Body of pancreas (tissue), 4 donors: ENCODE results near the gene MYH11. TPM values are rescaled to one million over a fixed set of nuclear protein-coding genes. Genes with fewer than 3 reads are reported as not detected.

ENCODE experiments used
- ATAC-seq: fragments of 150-250 bp; one replicate; pipeline ENCODE4 v1.9.1; 2016
- DNase-seq, 4 donors: peaks; one replicate each; pipeline ENCODE4 v3.0.0-alpha.2; 2019
- H3K27ac ChIP-seq, 4 donors: fragments of 200-600 bp; sonication (generic); 1 replicate in 3 of 4; 2 replicates in 1 of 4; pipeline versions ENCODE4 v1.5.1 to v1.6.1; 2016 to 2019; ENCODE audit warnings: mild to moderate bottlenecking in 1 of 4, mixed read lengths in 1 of 4, moderate library complexity in 1 of 4
- H3K27me3 ChIP-seq, 2 donors: fragments of 200-600 bp; sonication (generic); one replicate each; pipeline ENCODE4 v1.6.0; 2016; ENCODE audit warnings: mild to moderate bottlenecking in 1 of 2
- H3K36me3 ChIP-seq, 2 donors: fragments of 200-600 bp; sonication (generic); replicated peaks in 1 of 2; 2 replicates each; pipeline ENCODE4 v1.5.1; 2016; ENCODE audit warnings: low read depth in 2 of 2; ENCODE audit not compliant: insufficient read depth in 1 of 2
- H3K4me1 ChIP-seq: fragments of 200-600 bp; sonication (generic); one replicate; pipeline ENCODE4 v1.6.0; 2016
- H3K4me3 ChIP-seq, 2 donors: fragments of 200-600 bp; sonication (generic); 1 replicate in 1 of 2; 2 replicates in 1 of 2; pipeline ENCODE4 v1.5.1; 2016 to 2019
- H3K9me3 ChIP-seq, 3 donors: fragments of 200-600 bp; sonication (generic); 1 replicate in 2 of 3; 2 replicates in 1 of 3; pipeline ENCODE4 v1.5.1; 2016
- CTCF ChIP-seq, 7 experiments: fragments of 450-650 bp in 4 of 7; fragments of 200-600 bp in 3 of 7; sonication (generic) in 3 of 7; IDR thresholded peaks; one replicate each; pipeline ENCODE4 v1.5.1; 2016 to 2019; ENCODE audit warnings: antibody characterized with exemption in 7 of 7
- POLR2A ChIP-seq, 3 donors: fragments of 450-650 bp; IDR thresholded peaks; one replicate each; pipeline ENCODE4 v1.6.1; 2016; ENCODE audit warnings: antibody characterized with exemption in 3 of 3, mild to moderate bottlenecking in 2 of 3
- WGBS, 2 donors: methylation state at CpG; one replicate each; pipeline ENCODE4 v1.1.5; 2017; 5-methylcytosine and 5-hydroxymethylcytosine counted together
- intact Hi-C: fragments of 100-400 bp; cut with DNase I; formaldehyde crosslinking; loops from one replicate; pipeline ENCODE4 v1.15.1; 2023
- total RNA-seq, 2 donors: library from RNA; depleted of rRNA; stranded (reverse); fragments of >200 nt; gene quantifications; one replicate each; pipeline ENCODE4 v1.1.0, GENCODE V29; 2016

Gene MYH11
- total RNA-seq, 2 donors from 2014 or later = 14.2 to 19.7 TPM

GRCh38 chr16:15686287-15686686, 170.5 kb downstream of the MYH11 start:
- no peaks in the 10 kb centered on the region for H3K9me3 ChIP-seq
- TF ChIP-seq CTCF (IDR thresholded peaks at IDR 0.05) (no peak), POLR2A (IDR thresholded peaks at IDR 0.05) (no peak)
- no peak for ATAC-seq

GRCh38 chr16:15682105-15682570, 174.7 kb downstream of the MYH11 start:
- Histone ChIP-seq H3K4me1 (no peaks in the 10 kb centered on the region), H3K36me3 (peaks cover 0 to under 1% of the 10 kb centered on the region in 2 donors), H3K27ac (no peak overlapping the region), H3K9me3 (no peaks in the 10 kb centered on the region), H3K4me3 (no peak overlapping the region), H3K27me3 (no peaks in the 10 kb centered on the region)
- peak; percentile 60 for ATAC-seq
- 56 to 57% methylated on average over 7 of the region's 7 CpGs for WGBS, 2 donors
- TF ChIP-seq CTCF (IDR thresholded peaks at IDR 0.05) (peak in 5 of 7 experiments; percentile 18 to 49 (median 31)), POLR2A (IDR thresholded peaks at IDR 0.05) (no peak)
- DNase-seq = peak; percentile 27 to 55 (median 50)
- intact Hi-C loops = no loop called here

More at GRCh38 chr16:15686287-15686686, 170.5 kb downstream of the MYH11 start:
- H3K27me3 ChIP-seq = no peaks in the 10 kb centered on the region
- intact Hi-C loops = no loop called here
- H3K4me3 ChIP-seq = no peak overlapping the region
- H3K36me3 ChIP-seq = peaks cover 0 to 3% of the 10 kb centered on the region in 2 donors
- no peaks in the 10 kb centered on the region for H3K4me1 ChIP-seq
- 89 to 92% methylated on average over 2 of the region's 2 CpGs for WGBS, 2 donors
- H3K27ac ChIP-seq = no peak overlapping the region
- no peak for DNase-seq

- no peak for TF ChIP-seq CTCF (IDR thresholded peaks at IDR 0.05)
- TF ChIP-seq POLR2A (IDR thresholded peaks at IDR 0.05) = no peak
- intact Hi-C loops = no loop called here
- Histone ChIP-seq H3K27ac (no peak overlapping the region), H3K4me3 (no peak overlapping the region), H3K4me1 (no peaks in the 10 kb centered on the region), H3K27me3 (no peaks in the 10 kb centered on the region), H3K9me3 (no peaks in the 10 kb centered on the region), H3K36me3 (no peaks in the 10 kb centered on the region)
- DNase-seq (no peak), ATAC-seq (no peak)
- WGBS, 2 donors = 89 to 93% methylated on average over 5 of the region's 5 CpGs
These were observed 179.4 kb downstream of the MYH11 start for GRCh38 chr16:15677447-15677846.

- Histone ChIP-seq H3K36me3 (no peaks in the 10 kb centered on the region), H3K4me3 (no peak overlapping the region), H3K9me3 (no peaks in the 10 kb centered on the region), H3K27me3 (no peaks in the 10 kb centered on the region), H3K27ac (no peak overlapping the region), H3K4me1 (no peaks in the 10 kb centered on the region)
- 83 to 87% methylated on average over 7 to 10 of the region's 10 CpGs for WGBS, 2 donors
- intact Hi-C loops = no loop called here
- TF ChIP-seq CTCF (IDR thresholded peaks at IDR 0.05) = no peak
- no peak for TF ChIP-seq POLR2A (IDR thresholded peaks at IDR 0.05)
- DNase-seq (no peak), ATAC-seq (no peak)
These were observed 180.3 kb downstream of the MYH11 start for GRCh38 chr16:15676506-15676905.

- DNase-seq (no peak), ATAC-seq (no peak)
- TF ChIP-seq POLR2A (IDR thresholded peaks at IDR 0.05) (no peak), CTCF (IDR thresholded peaks at IDR 0.05) (no peak)
- H3K4me1 ChIP-seq = no peaks in the 10 kb centered on the region
- H3K27ac ChIP-seq = no peak overlapping the region
- no peak overlapping the region for H3K4me3 ChIP-seq
- H3K27me3 ChIP-seq = no peaks in the 10 kb centered on the region
- H3K9me3 ChIP-seq = no peaks in the 10 kb centered on the region
- intact Hi-C loops = no loop called here
- H3K36me3 ChIP-seq = peaks cover 0 to 4% of the 10 kb centered on the region in 2 donors
- WGBS, 2 donors = 95 to 97% methylated on average over 7 of the region's 7 CpGs
These were observed 182.3 kb downstream of the MYH11 start for GRCh38 chr16:15674571-15674970.
